ENCODE results near the gene HGFAC. TPM values are rescaled to one million over a fixed set of nuclear protein-coding genes. Genes with fewer than 3 reads are reported as not detected.

The HGFAC gene
- total RNA-seq, 4 donors from 2014 or later: not detected

- 89% methylated on average over 25 of the region's 33 CpGs for WGBS
- peak; percentile 45 to 76 for DNase-seq (ENCODE audit: low spot score in 2 of 2)
- no peaks in the 10 kb centered on the region for H3K9me3 ChIP-seq
- H3K4me1 ChIP-seq: peaks cover under 1% of the 10 kb centered on the region
- no peak overlapping the region for H3K27ac ChIP-seq
- H3K4me3 ChIP-seq: no peak overlapping the region
- H3K36me3 ChIP-seq: peaks cover 56% of the 10 kb centered on the region
- no peaks in the 10 kb centered on the region for H3K27me3 ChIP-seq
- TF ChIP-seq POLR2A (IDR thresholded peaks at IDR 0.05) (no peak), POLR2AphosphoS5 (IDR thresholded peaks at IDR 0.05) (no peak)
Measured at GRCh38 chr4:3415471-3416141, 26.2 kb upstream of the HGFAC start.

GRCh38 chr4:3416270-3416669, 25.5 kb upstream of the HGFAC start:
- Histone ChIP-seq H3K4me1 (no peaks in the 10 kb centered on the region), H3K36me3 (peaks cover 60% of the 10 kb centered on the region), H3K9me3 (no peaks in the 10 kb centered on the region), H3K27me3 (no peaks in the 10 kb centered on the region), H3K27ac (no peak overlapping the region), H3K4me3 (no peak overlapping the region)
- peak; percentile 21 to 41 for DNase-seq (ENCODE audit: low spot score in 2 of 2)
- no peak for TF ChIP-seq POLR2A (IDR thresholded peaks at IDR 0.05)
- TF ChIP-seq POLR2AphosphoS5 (IDR thresholded peaks at IDR 0.05): no peak
- TF ChIP-seq EP300 (IDR thresholded peaks at IDR 0.05): no peak
- no peak for TF ChIP-seq CTCF (IDR thresholded peaks at IDR 0.05)
- WGBS: 86% methylated on average over 18 of the region's 18 CpGs

- H3K9me3 ChIP-seq: no peaks in the 10 kb centered on the region
- H3K4me3 ChIP-seq: no peak overlapping the region
- H3K36me3 ChIP-seq: peaks cover 65% of the 10 kb centered on the region
- TF ChIP-seq EP300 (IDR thresholded peaks at IDR 0.05) (no peak), POLR2A (IDR thresholded peaks at IDR 0.05) (no peak), CTCF (IDR thresholded peaks at IDR 0.05) (no peak), POLR2AphosphoS5 (IDR thresholded peaks at IDR 0.05) (no peak)
- H3K4me1 ChIP-seq: no peaks in the 10 kb centered on the region
- H3K27me3 ChIP-seq: no peaks in the 10 kb centered on the region
- no peak overlapping the region for H3K27ac ChIP-seq
- WGBS: 96% methylated on average over 17 of the region's 17 CpGs
- DNase-seq (ENCODE audit: low spot score in 2 of 2): peak; percentile 50 to 62
Measured at GRCh38 chr4:3416821-3417221, 24.9 kb upstream of the HGFAC start.

- H3K36me3 ChIP-seq: peaks cover 71% of the 10 kb centered on the region
- TF ChIP-seq EP300 (IDR thresholded peaks at IDR 0.05) (no peak), CTCF (IDR thresholded peaks at IDR 0.05) (no peak), POLR2AphosphoS5 (IDR thresholded peaks at IDR 0.05) (no peak), POLR2A (IDR thresholded peaks at IDR 0.05) (no peak)
- WGBS: 91% methylated on average over 21 of the region's 21 CpGs
Measured at GRCh38 chr4:3417448-3417847, 24.3 kb upstream of the HGFAC start.

GRCh38 chr4:3418029-3418762, 23.6 kb upstream of the HGFAC start:
- peaks cover 78% of the 10 kb centered on the region for H3K36me3 ChIP-seq

More at GRCh38 chr4:3417448-3417847, 24.3 kb upstream of the HGFAC start:
- Histone ChIP-seq H3K4me1 (no peaks in the 10 kb centered on the region), H3K27ac (no peak overlapping the region), H3K9me3 (no peaks in the 10 kb centered on the region), H3K27me3 (no peaks in the 10 kb centered on the region), H3K4me3 (no peak overlapping the region)
- DNase-seq (ENCODE audit: low spot score in 2 of 2): peak; percentile 32 to 72

More at GRCh38 chr4:3418029-3418762, 23.6 kb upstream of the HGFAC start:
- DNase-seq (ENCODE audit: low spot score in 2 of 2): peak; percentile 52 to 58
- H3K27ac ChIP-seq: no peak overlapping the region
- no peaks in the 10 kb centered on the region for H3K27me3 ChIP-seq
- WGBS: 70% methylated on average over 19 of the region's 22 CpGs
- TF ChIP-seq POLR2AphosphoS5 (IDR thresholded peaks at IDR 0.05): no peak
- no peaks in the 10 kb centered on the region for H3K4me1 ChIP-seq
- H3K9me3 ChIP-seq: no peaks in the 10 kb centered on the region
- H3K4me3 ChIP-seq: no peak overlapping the region

All from suprapubic skin (tissue), 4 donors.